H9 (cell line): Measurements from ENCODE around the gene KIF26A. TPM values are rescaled to one million over a fixed set of nuclear protein-coding genes. Genes with fewer than 3 reads are reported as not detected.

ENCODE experiments used
- DNase-seq: peaks from one replicate; pipeline ENCODE4 v3.0.0-alpha.2; 2017
- H2AFZ ChIP-seq: one replicate; pipeline ENCODE4 v1.6.1; 2013; ENCODE audit warnings: mild to moderate bottlenecking, low read length, control low read depth, moderate library complexity
- H2AK5ac ChIP-seq: 2 replicates; pipeline ENCODE4 v1.6.1; 2013; ENCODE audit warnings: low read length, control low read depth, mixed read lengths; ENCODE audit not compliant: insufficient read length
- H2BK120ac ChIP-seq: one replicate; pipeline ENCODE4 v1.6.1; 2013; ENCODE audit warnings: low read depth, mild to moderate bottlenecking, low read length, control low read depth, inconsistent platforms; ENCODE audit not compliant: poor library complexity, severe bottlenecking
- H2BK12ac ChIP-seq: 2 replicates; pipeline ENCODE4 v1.6.1; 2013; ENCODE audit warnings: low read length, control low read depth, mixed read lengths, low read depth; ENCODE audit not compliant: insufficient read length
- H2BK15ac ChIP-seq: 2 replicates; pipeline ENCODE4 v1.6.1; 2013; ENCODE audit warnings: low read depth, low read length, control low read depth
- H2BK20ac ChIP-seq: one replicate; pipeline ENCODE4 v1.6.1; 2013; ENCODE audit warnings: low read depth, mild to moderate bottlenecking, low read length, control low read depth, inconsistent platforms; ENCODE audit not compliant: poor library complexity, severe bottlenecking
- H2BK5ac ChIP-seq: 2 replicates; pipeline ENCODE4 v1.6.1; 2013; ENCODE audit warnings: low read length, control low read depth, mixed read lengths; ENCODE audit not compliant: insufficient read length
- H3K14ac ChIP-seq: 2 replicates; pipeline ENCODE4 v1.6.1; 2013; ENCODE audit warnings: low read length, control low read depth; ENCODE audit not compliant: insufficient read depth
- H3K18ac ChIP-seq: 2 replicates; pipeline ENCODE4 v1.6.1; 2013; ENCODE audit warnings: low read depth, mild to moderate bottlenecking, mixed read lengths, low read length, control low read depth; ENCODE audit not compliant: insufficient read length
- H3K23ac ChIP-seq: 2 replicates; pipeline ENCODE4 v1.6.1; 2013; ENCODE audit warnings: low read length, control low read depth, mixed read lengths, low read depth; ENCODE audit not compliant: insufficient read length
- H3K23me2 ChIP-seq: 2 replicates; pipeline ENCODE4 v1.6.1; 2013; ENCODE audit warnings: low read depth, mild to moderate bottlenecking, mixed read lengths, low read length, control low read depth; ENCODE audit not compliant: insufficient read length, poor library complexity, severe bottlenecking
- H3K27ac ChIP-seq: 2 replicates; pipeline ENCODE4 v1.5.1; 2013; ENCODE audit warnings: low read length, control low read depth, mixed read lengths, low read depth; ENCODE audit not compliant: insufficient read length
- H3K27me3 ChIP-seq: 2 replicates; pipeline ENCODE4 v1.6.1; 2013; ENCODE audit warnings: low read length, control low read depth, inconsistent platforms; ENCODE audit not compliant: insufficient read depth
- H3K4ac ChIP-seq: 2 replicates; pipeline ENCODE4 v1.6.1; 2013; ENCODE audit warnings: low read depth, mild to moderate bottlenecking, control low read depth, inconsistent platforms, low read length, moderate library complexity
- H3K4me1 ChIP-seq: 2 replicates; pipeline ENCODE4 v1.6.1; 2013; ENCODE audit warnings: low read length, control low read depth, inconsistent platforms; ENCODE audit not compliant: insufficient read depth
- H3K4me2 ChIP-seq: 2 replicates; pipeline ENCODE4 v1.6.1; 2013; ENCODE audit warnings: low read length, control low read depth, mixed read lengths; ENCODE audit not compliant: insufficient read length, insufficient read depth
- H3K56ac ChIP-seq: 2 replicates; pipeline ENCODE4 v1.6.1; 2013; ENCODE audit warnings: low read depth, mild to moderate bottlenecking, mixed read lengths, low read length, control low read depth; ENCODE audit not compliant: insufficient read length
- H3K79me1 ChIP-seq: 2 replicates; pipeline ENCODE4 v1.6.1; 2013; ENCODE audit warnings: low read depth, mild to moderate bottlenecking, moderate library complexity, low read length, control low read depth, inconsistent platforms; ENCODE audit not compliant: insufficient read depth, poor library complexity, severe bottlenecking
- H3K79me2 ChIP-seq: 2 replicates; pipeline ENCODE4 v1.6.1; 2013; ENCODE audit warnings: low read length, control low read depth, inconsistent platforms; ENCODE audit not compliant: insufficient read depth
- H3K9ac ChIP-seq: 2 replicates; pipeline ENCODE4 v1.6.1; 2013; ENCODE audit warnings: low read length, control low read depth, mixed read lengths; ENCODE audit not compliant: insufficient read length; ENCODE audit errors: extremely low read depth
- H3K9me3 ChIP-seq: one replicate; pipeline ENCODE4 v1.6.1; 2013; ENCODE audit warnings: low read depth, low read length, inconsistent platforms; ENCODE audit not compliant: control insufficient read depth
- H3T11ph ChIP-seq: one replicate; pipeline ENCODE4 v1.6.1; 2013; ENCODE audit warnings: mild to moderate bottlenecking, low read length, control low read depth, inconsistent platforms
- H4K20me1 ChIP-seq: one replicate; pipeline ENCODE4 v1.6.1; 2013; ENCODE audit not compliant: control insufficient read depth, insufficient read length, insufficient read depth
- H4K5ac ChIP-seq: 2 replicates; pipeline ENCODE4 v1.6.1; 2013; ENCODE audit warnings: low read depth, mild to moderate bottlenecking, mixed read lengths, low read length, control low read depth; ENCODE audit not compliant: insufficient read length
- H4K8ac ChIP-seq: replicated peaks from 2 replicates; pipeline ENCODE4 v1.6.1; 2013; ENCODE audit warnings: low read length, control low read depth, mixed read lengths, low read depth; ENCODE audit not compliant: insufficient read length
- H4K91ac ChIP-seq: 2 replicates; pipeline ENCODE4 v1.6.1; 2013; ENCODE audit warnings: low read depth, mild to moderate bottlenecking, moderate library complexity, mixed read lengths, low read length, control low read depth; ENCODE audit not compliant: insufficient read length
- H3K27ac Mint-ChIP-seq, 3 experiments: 2 replicates in 2 of 3; 3 replicates in 1 of 3; pipeline ENCODE4 v1.8.0; 2020 to 2021; ENCODE audit warnings: mixed read lengths in 3 of 3, mild to moderate bottlenecking in 1 of 3, moderate library complexity in 1 of 3
- H3K27me3 Mint-ChIP-seq: 2 replicates; pipeline ENCODE4 v1.8.0; 2021; ENCODE audit warnings: low read depth, mild to moderate bottlenecking, moderate library complexity, mixed read lengths
- H3K36me3 Mint-ChIP-seq, 3 experiments: 2 replicates in 2 of 3; 3 replicates in 1 of 3; pipeline ENCODE4 v1.8.0; 2020 to 2021; ENCODE audit warnings: low read depth in 3 of 3, mixed read lengths in 3 of 3; ENCODE audit not compliant: insufficient read depth in 1 of 3
- H3K4me1 Mint-ChIP-seq, 2 experiments: 2 replicates each; pipeline ENCODE4 v1.8.0; 2020; ENCODE audit warnings: mixed read lengths in 2 of 2
- H3K4me3 Mint-ChIP-seq, 2 experiments: 2 replicates in 1 of 2; 3 replicates in 1 of 2; pipeline ENCODE4 v1.8.0; 2020 to 2021; ENCODE audit warnings: mild to moderate bottlenecking in 2 of 2, mixed read lengths in 2 of 2, moderate library complexity in 1 of 2
- H3K9me3 Mint-ChIP-seq, 2 experiments: 2 replicates in 1 of 2; 3 replicates in 1 of 2; pipeline ENCODE4 v1.8.0; 2020; ENCODE audit warnings: mild to moderate bottlenecking in 2 of 2, mixed read lengths in 2 of 2, moderate library complexity in 1 of 2
- WGBS: extraction: QIAGEN DNeasy Blood & Tissue Kit; methylation state at CpG from one replicate; pipeline ENCODE4 v1.1.7; 2013; ENCODE audit warnings: missing lambda C conversion rate, low lambda C conversion rate, mixed read lengths; ENCODE audit not compliant: insufficient read length; ENCODE audit errors: extremely low coverage; 5-methylcytosine and 5-hydroxymethylcytosine counted together
- total RNA-seq: library from RNA; stranded (reverse); gene quantifications from 2 replicates; pipeline ENCODE4 v1.2.1, GENCODE V29; 2021
- TF ChIP-seq, protein P1 (sequence below): fragments of 200-600 bp; sonication (generic); conservative IDR thresholded peaks from 3 replicates; pipeline ENCODE4 v1.8.0; 2021; ENCODE audit warnings: antibody characterized with exemption, mild to moderate bottlenecking

KIF26A gene
- total RNA-seq, 1 experiment from 2014 or later, result 44.2 TPM

DNA sequence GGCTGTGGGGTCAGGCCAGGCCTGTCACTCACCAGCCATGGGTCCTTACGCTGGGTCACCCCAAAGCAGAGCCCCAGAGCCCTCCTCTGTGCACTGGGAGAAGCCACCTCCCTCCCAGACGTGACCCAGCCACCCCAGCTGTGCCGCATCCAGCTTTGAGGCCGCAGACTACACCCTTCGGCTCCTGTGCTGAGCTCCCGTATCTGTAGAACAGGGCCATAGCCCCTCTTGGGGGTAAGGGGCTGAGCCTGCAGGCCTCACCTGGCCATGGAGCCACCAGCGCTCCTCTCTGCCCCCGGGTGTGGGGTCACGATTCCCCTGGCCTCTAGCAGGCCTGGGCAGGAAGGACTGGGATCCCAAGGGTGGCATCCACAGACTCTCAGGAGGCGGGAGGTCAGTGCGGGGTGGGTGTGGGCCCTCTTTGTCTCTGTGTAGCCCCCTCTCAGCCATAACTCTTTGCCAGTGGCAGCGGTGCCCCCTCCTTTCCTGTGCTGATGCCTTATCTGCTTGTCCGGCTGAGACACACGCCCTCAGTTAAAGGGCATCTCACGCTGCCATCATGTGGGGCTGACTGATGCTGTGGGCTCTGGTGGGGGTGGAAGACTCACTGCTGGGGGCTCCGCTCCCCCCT lies 36.6 kb upstream of the KIF26A start:
- Histone ChIP-seq H4K5ac (no peak overlapping the region), H3K14ac (no peak overlapping the region), H2BK120ac (no peak overlapping the region), H3K79me1 (no peaks in the 10 kb centered on the region), H2AK5ac (no peak overlapping the region), H3T11ph (no peak overlapping the region), H3K27me3 (no peaks in the 10 kb centered on the region), H3K4ac (no peak overlapping the region), H3K4me2 (no peak overlapping the region), H2AFZ (no peak overlapping the region), H3K9ac (no peak overlapping the region), H3K18ac (no peak overlapping the region), H4K8ac (no peak overlapping the region), H3K9me3 (no peaks in the 10 kb centered on the region), H2BK15ac (no peak overlapping the region), H3K23me2 (no peaks in the 10 kb centered on the region), H2BK5ac (no peak overlapping the region), H4K20me1 (no peaks in the 10 kb centered on the region), H3K27ac (no peak overlapping the region), H3K56ac (no peak overlapping the region), H3K79me2 (no peaks in the 10 kb centered on the region), H2BK12ac (no peak overlapping the region), H3K4me1 (no peaks in the 10 kb centered on the region), H2BK20ac (no peak overlapping the region), H3K23ac (no peak overlapping the region), H4K91ac (no peak overlapping the region)
- Mint-ChIP-seq H3K9me3 (no peaks in the 10 kb centered on the region), H3K27ac (peak overlapping the region in 1 of 3 experiments; percentile 62; a peak in 1 of 7 replicates), H3K27me3 (peaks cover 5% of the 10 kb centered on the region), H3K4me3 (no peak overlapping the region), H3K4me1 (no peaks in the 10 kb centered on the region), H3K36me3 (no peaks in the 10 kb centered on the region)
- WGBS, result no CpG with 5 or more reads among the region's 16 CpGs
- TF ChIP-seq, protein P1, sequence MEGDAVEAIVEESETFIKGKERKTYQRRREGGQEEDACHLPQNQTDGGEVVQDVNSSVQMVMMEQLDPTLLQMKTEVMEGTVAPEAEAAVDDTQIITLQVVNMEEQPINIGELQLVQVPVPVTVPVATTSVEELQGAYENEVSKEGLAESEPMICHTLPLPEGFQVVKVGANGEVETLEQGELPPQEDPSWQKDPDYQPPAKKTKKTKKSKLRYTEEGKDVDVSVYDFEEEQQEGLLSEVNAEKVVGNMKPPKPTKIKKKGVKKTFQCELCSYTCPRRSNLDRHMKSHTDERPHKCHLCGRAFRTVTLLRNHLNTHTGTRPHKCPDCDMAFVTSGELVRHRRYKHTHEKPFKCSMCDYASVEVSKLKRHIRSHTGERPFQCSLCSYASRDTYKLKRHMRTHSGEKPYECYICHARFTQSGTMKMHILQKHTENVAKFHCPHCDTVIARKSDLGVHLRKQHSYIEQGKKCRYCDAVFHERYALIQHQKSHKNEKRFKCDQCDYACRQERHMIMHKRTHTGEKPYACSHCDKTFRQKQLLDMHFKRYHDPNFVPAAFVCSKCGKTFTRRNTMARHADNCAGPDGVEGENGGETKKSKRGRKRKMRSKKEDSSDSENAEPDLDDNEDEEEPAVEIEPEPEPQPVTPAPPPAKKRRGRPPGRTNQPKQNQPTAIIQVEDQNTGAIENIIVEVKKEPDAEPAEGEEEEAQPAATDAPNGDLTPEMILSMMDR, result no peak
- no peak for DNase-seq
